ENCODE results near the gene TRIOBP. TPM values are rescaled to one million over a fixed set of nuclear protein-coding genes. Genes with fewer than 3 reads are reported as not detected.
A peak's percentile ranks its signal among the peaks of the same experiment; 100 is the strongest.

Gene TRIOBP
- total and polyA plus RNA-seq, 2 of the 13 experiments (the other 11 are each of a cell fraction or from before 2014, with no cell fraction given): 6.1 to 15.4 TPM

- TF ChIP-seq ZNF276 (CRISPR knock-in tag; IDR thresholded peaks at IDR 0.05; ENCODE audit: low read depth) (no peak), ARID4A (CRISPR knock-in tag; IDR thresholded peaks at IDR 0.05; ENCODE audit: borderline replicate concordance) (peak; percentile 44), NRL (CRISPR knock-in tag; IDR thresholded peaks at IDR 0.05; ENCODE audit: borderline replicate concordance) (peak; percentile 87), SMYD3 (CRISPR knock-in tag; IDR thresholded peaks at IDR 0.05) (no peak), ZFP90 (CRISPR knock-in tag; IDR thresholded peaks at IDR 0.05; ENCODE audit: borderline replicate concordance) (0 out of 2 replicates have a peak, but pooled peaks have one; percentile 19), DZIP1 (CRISPR knock-in tag; IDR thresholded peaks at IDR 0.05) (0 out of 2 replicates have a peak, but pooled peaks have one; percentile 51), RXRB (CRISPR knock-in tag; IDR thresholded peaks at IDR 0.05; ENCODE audit: borderline replicate concordance) (no peak), ZBTB7A (CRISPR knock-in tag; IDR thresholded peaks at IDR 0.05) (peak; percentile 71), ZNF672 (CRISPR knock-in tag; IDR thresholded peaks at IDR 0.05) (no peak), ZNF710 (CRISPR knock-in tag; IDR thresholded peaks at IDR 0.05; ENCODE audit: borderline replicate concordance) (0 out of 2 replicates have a peak, but pooled peaks have one; percentile 44), ATF1 (CRISPR knock-in tag; IDR thresholded peaks at IDR 0.05) (no peak), HDAC1 (CRISPR knock-in tag; IDR thresholded peaks at IDR 0.05) (0 out of 2 replicates have a peak, but pooled peaks have one; percentile 26), ZNF44 (CRISPR knock-in tag; IDR thresholded peaks at IDR 0.05) (no peak), KLF9 (CRISPR knock-in tag; IDR thresholded peaks at IDR 0.05; ENCODE audit: low read depth) (no peak), HOXA3 (CRISPR knock-in tag; IDR thresholded peaks at IDR 0.05) (no peak; the same call in 1 of the 2 replicates), EED (CRISPR knock-in tag; IDR thresholded peaks at IDR 0.05) (no peak), SKI (IDR thresholded peaks at IDR 0.05; ENCODE audit: partially characterized antibody) (no peak), RBFOX2 (IDR thresholded peaks at IDR 0.05; ENCODE audit: low read depth, low read length) (peak; percentile 76), ZNF629 (CRISPR knock-in tag; conservative IDR thresholded peaks at IDR 0.05) (no peak)
These were observed 49.7 kb downstream of the TRIOBP start (continued) for GRCh38 chr22:37746366-37747079.
